ENCODE data around the gene KLF12. TPM values are rescaled to one million over a fixed set of nuclear protein-coding genes. Genes with fewer than 3 reads are reported as not detected.

The KLF12 gene
- total RNA-seq, 4 donors from 2014 or later: 4.1 to 17.7 (median 8.2) TPM

DNA sequence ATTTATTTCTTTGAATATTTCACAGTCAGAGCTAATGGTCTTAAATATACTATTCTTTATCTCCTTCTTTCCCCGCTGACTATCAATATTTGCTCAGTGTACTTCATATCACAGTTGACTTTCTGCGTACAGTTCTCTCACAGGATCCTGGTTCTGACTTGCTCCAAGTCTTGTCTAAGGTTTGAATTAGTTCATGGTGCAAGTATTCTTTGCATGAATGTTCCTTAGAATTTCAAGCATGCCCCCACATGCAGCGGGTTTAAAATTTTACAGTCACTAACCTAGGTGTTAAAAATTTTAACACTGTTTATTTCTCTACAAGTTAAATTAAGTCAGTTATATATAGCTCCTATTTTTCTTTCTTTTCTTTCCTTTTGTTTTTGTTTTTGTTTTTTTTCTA is 20.8 kb upstream of the KLF12 start:
- TF ChIP-seq POLR2AphosphoS5 (IDR thresholded peaks at IDR 0.05) (no peak), EP300 (IDR thresholded peaks at IDR 0.05; ENCODE audit: low read depth) (no peak), POLR2A (IDR thresholded peaks at IDR 0.05) (no peak)
- TF ChIP-seq, protein P1, sequence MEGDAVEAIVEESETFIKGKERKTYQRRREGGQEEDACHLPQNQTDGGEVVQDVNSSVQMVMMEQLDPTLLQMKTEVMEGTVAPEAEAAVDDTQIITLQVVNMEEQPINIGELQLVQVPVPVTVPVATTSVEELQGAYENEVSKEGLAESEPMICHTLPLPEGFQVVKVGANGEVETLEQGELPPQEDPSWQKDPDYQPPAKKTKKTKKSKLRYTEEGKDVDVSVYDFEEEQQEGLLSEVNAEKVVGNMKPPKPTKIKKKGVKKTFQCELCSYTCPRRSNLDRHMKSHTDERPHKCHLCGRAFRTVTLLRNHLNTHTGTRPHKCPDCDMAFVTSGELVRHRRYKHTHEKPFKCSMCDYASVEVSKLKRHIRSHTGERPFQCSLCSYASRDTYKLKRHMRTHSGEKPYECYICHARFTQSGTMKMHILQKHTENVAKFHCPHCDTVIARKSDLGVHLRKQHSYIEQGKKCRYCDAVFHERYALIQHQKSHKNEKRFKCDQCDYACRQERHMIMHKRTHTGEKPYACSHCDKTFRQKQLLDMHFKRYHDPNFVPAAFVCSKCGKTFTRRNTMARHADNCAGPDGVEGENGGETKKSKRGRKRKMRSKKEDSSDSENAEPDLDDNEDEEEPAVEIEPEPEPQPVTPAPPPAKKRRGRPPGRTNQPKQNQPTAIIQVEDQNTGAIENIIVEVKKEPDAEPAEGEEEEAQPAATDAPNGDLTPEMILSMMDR (IDR thresholded peaks at IDR 0.05): no peak
- 91 to 93% methylated on average over 3 of the region's 3 CpGs for WGBS, 2 donors (ENCODE audit: low coverage in 1 of 2)
- in situ Hi-C loops (cut with MboI; ENCODE audit: low pct_ligation_motif_present in 1 of 4, low pct_unique_long_range_greater_than_20kb in 1 of 4, low sequenced_read_pairs in 3 of 4): no loop called here
- H3K36me3 ChIP-seq: no peaks in the 10 kb centered on the region
- no peaks in the 10 kb centered on the region for H3K9me3 ChIP-seq
- no peak overlapping the region for H3K27ac ChIP-seq
- H3K4me1 ChIP-seq: no peaks in the 10 kb centered on the region
- intact Hi-C loops (cut with DNase I; ENCODE audit: low total_unique reads): no loop called here
- no peak overlapping the region for H3K4me3 ChIP-seq
- no peaks in the 10 kb centered on the region for H3K27me3 ChIP-seq
- DNase-seq: no peak

DNA sequence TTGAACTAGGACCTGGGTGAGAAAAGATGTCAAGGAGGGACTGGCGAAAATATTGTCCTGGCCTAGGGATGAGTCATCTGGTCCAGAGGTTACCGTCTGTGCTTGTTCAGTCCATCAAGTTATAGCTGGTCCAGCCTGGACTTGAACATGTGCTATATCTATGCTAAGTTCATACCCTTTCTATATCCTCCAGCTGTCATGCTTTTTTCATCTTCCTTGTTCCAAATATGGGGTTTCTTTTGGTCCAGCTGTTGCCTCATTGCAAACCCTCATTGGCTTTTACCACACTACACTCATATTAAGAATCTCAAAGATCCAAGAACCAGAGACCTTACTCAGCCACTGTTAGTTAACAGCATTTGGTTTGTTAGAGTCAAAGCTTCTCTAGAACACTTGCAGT is 19.1 kb upstream of the KLF12 start:
- no peaks in the 10 kb centered on the region for H3K36me3 ChIP-seq
- in situ Hi-C loops (cut with MboI; ENCODE audit: low pct_ligation_motif_present in 1 of 4, low pct_unique_long_range_greater_than_20kb in 1 of 4, low sequenced_read_pairs in 3 of 4) (no loop called here), intact Hi-C loops (cut with DNase I; ENCODE audit: low total_unique reads) (no loop called here)
- WGBS, 2 donors (ENCODE audit: low coverage in 1 of 2): 67 to 89% methylated on average over 1 to 2 of the region's 2 CpGs
- no peak overlapping the region for H3K27ac ChIP-seq
- H3K4me1 ChIP-seq: no peaks in the 10 kb centered on the region
- H3K9me3 ChIP-seq: no peaks in the 10 kb centered on the region
- H3K4me3 ChIP-seq: no peak overlapping the region
- DNase-seq: no peak
- TF ChIP-seq POLR2A (IDR thresholded peaks at IDR 0.05) (no peak), EP300 (IDR thresholded peaks at IDR 0.05; ENCODE audit: low read depth) (no peak), POLR2AphosphoS5 (IDR thresholded peaks at IDR 0.05) (no peak)
- TF ChIP-seq, protein P1 (IDR thresholded peaks at IDR 0.05): no peak
- H3K27me3 ChIP-seq: no peaks in the 10 kb centered on the region

DNA sequence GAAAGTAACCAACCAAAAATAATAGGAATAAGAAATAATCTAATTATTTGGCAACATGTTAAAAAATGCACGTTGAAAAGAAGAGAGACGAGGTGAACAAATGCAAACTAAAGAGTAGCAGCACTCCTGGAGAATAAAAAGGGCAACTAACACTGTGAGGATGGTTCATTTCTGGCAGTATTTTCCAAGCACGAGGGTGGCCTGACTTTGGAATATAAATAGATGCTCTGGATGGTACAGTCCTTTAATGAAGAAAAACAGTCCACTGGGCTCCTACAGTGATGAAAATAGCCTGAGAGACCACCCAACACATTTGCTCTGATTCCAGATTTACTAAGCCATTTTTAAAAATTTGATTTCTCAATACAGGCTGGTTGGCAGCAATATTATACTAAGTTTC is 17.7 kb upstream of the KLF12 start:
- no peak overlapping the region for H3K27ac ChIP-seq
- H3K9me3 ChIP-seq: no peaks in the 10 kb centered on the region
- H3K36me3 ChIP-seq: no peaks in the 10 kb centered on the region
- no peaks in the 10 kb centered on the region for H3K27me3 ChIP-seq
- in situ Hi-C loops (cut with MboI; ENCODE audit: low pct_ligation_motif_present in 1 of 4, low pct_unique_long_range_greater_than_20kb in 1 of 4, low sequenced_read_pairs in 3 of 4): no loop called here
- no peaks in the 10 kb centered on the region for H3K4me1 ChIP-seq
- 32 to 46% methylated on average over 3 of the region's 3 CpGs for WGBS, 2 donors (ENCODE audit: low coverage in 1 of 2)
- no peak overlapping the region for H3K4me3 ChIP-seq
- TF ChIP-seq, protein P1 (IDR thresholded peaks at IDR 0.05): no peak
- no peak for TF ChIP-seq POLR2AphosphoS5 (IDR thresholded peaks at IDR 0.05)
- TF ChIP-seq POLR2A (IDR thresholded peaks at IDR 0.05): no peak
- TF ChIP-seq EP300 (IDR thresholded peaks at IDR 0.05; ENCODE audit: low read depth): no peak
- intact Hi-C loops (cut with DNase I; ENCODE audit: low total_unique reads): no loop called here
- DNase-seq: no peak

DNA sequence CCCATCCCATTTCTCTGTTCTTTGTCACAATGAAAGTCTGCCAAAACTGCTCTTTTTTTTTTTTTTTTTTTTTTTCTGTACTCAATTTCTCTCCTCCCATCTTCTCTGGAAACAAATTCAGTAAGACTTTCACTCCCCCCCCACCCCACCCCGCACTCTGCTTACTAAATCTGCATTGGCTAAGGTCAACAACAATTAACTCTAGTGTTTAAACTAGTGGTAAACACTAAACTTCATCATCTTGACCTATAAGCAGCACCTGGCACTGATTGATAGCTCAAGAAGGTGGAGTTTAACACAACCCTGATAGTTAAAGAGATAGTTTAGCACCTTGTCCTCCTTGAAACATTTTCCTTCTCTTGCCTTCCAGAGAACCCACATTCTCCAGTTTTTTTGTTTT is 14.1 kb upstream of the KLF12 start:
- no peak for DNase-seq
- no peak overlapping the region for H3K27ac ChIP-seq
- 45% methylated on average over 1 of the region's 1 CpG; no CpG with 5 or more reads in 1 of the 2 donors for WGBS, 2 donors (ENCODE audit: low coverage in 1 of 2)
- intact Hi-C loops (cut with DNase I; ENCODE audit: low total_unique reads): no loop called here
- H3K4me3 ChIP-seq: no peak overlapping the region
- TF ChIP-seq EP300 (IDR thresholded peaks at IDR 0.05; ENCODE audit: low read depth): no peak
- TF ChIP-seq, protein P1 (IDR thresholded peaks at IDR 0.05): no peak
- TF ChIP-seq POLR2AphosphoS5 (IDR thresholded peaks at IDR 0.05): no peak
- TF ChIP-seq POLR2A (IDR thresholded peaks at IDR 0.05): no peak
- no peaks in the 10 kb centered on the region for H3K9me3 ChIP-seq
- H3K27me3 ChIP-seq: no peaks in the 10 kb centered on the region
- H3K36me3 ChIP-seq: no peaks in the 10 kb centered on the region
- in situ Hi-C loops (cut with MboI; ENCODE audit: low pct_ligation_motif_present in 1 of 4, low pct_unique_long_range_greater_than_20kb in 1 of 4, low sequenced_read_pairs in 3 of 4): loop anchor here in 1 of 4 donors (10.0 kb wide), 1 partner anchor 136 kb away; no protein-coding TSS in a partner anchor
- no peaks in the 10 kb centered on the region for H3K4me1 ChIP-seq

Data from transverse colon (tissue), 4 donors.